ENCODE data around the gene PVRIG. TPM values are rescaled to one million over a fixed set of nuclear protein-coding genes. Genes with fewer than 3 reads are reported as not detected.
"Not testable (repeated sequence)": the region's sequence is repeated elsewhere in the genome, so short reads cannot be mapped to it uniquely, and the experiment has no call there.

The PVRIG gene
- total RNA-seq, 1 experiment from 2014 or later, result not detected

GRCh38 chr7:100259984-100260383 lies 40.2 kb downstream of the PVRIG start:
- not testable (repeated sequence) for H3K27me3 ChIP-seq, H3K4me3 ChIP-seq, H3K36me3 ChIP-seq, H3K9me3 ChIP-seq, DNase-seq

- H3K36me3 ChIP-seq, H3K4me3 ChIP-seq, H3K27me3 ChIP-seq, DNase-seq, H3K9me3 ChIP-seq: not testable (repeated sequence)
These were observed 43.1 kb downstream of the PVRIG start for GRCh38 chr7:100262896-100263295.

- not testable (repeated sequence) for H3K9me3 ChIP-seq, DNase-seq, H3K27me3 ChIP-seq, H3K36me3 ChIP-seq, H3K4me3 ChIP-seq
These were observed 44.5 kb downstream of the PVRIG start for GRCh38 chr7:100264223-100264622.

- not testable (repeated sequence) for DNase-seq
These were observed 45.0 kb downstream of the PVRIG start for GRCh38 chr7:100264669-100265165.

GRCh38 chr7:100265851-100266250 lies 46.1 kb downstream of the PVRIG start:
- not testable (repeated sequence) for H3K9me3 ChIP-seq, H3K4me3 ChIP-seq, DNase-seq, H3K27me3 ChIP-seq, H3K36me3 ChIP-seq

More at GRCh38 chr7:100264669-100265165, 45.0 kb downstream of the PVRIG start:
- not testable (repeated sequence) for H3K36me3 ChIP-seq, H3K4me3 ChIP-seq, H3K9me3 ChIP-seq, H3K27me3 ChIP-seq

GRCh38 chr7:100266576-100267354 lies 47.0 kb downstream of the PVRIG start:
- Histone ChIP-seq H3K36me3 (no peaks in the 10 kb centered on the region), H3K27me3 (no peaks in the 10 kb centered on the region), H3K4me3 (no peak overlapping the region), H3K9me3 (no peaks in the 10 kb centered on the region)
- no peak for DNase-seq

GRCh38 chr7:100267648-100268047 lies 47.9 kb downstream of the PVRIG start:
- DNase-seq, result no peak
- Histone ChIP-seq H3K9me3 (no peaks in the 10 kb centered on the region), H3K27me3 (no peaks in the 10 kb centered on the region), H3K4me3 (no peak overlapping the region), H3K36me3 (no peaks in the 10 kb centered on the region)

- not testable (repeated sequence) for H3K27me3 ChIP-seq, H3K4me3 ChIP-seq, H3K9me3 ChIP-seq, DNase-seq, H3K36me3 ChIP-seq
These were observed 49.1 kb downstream of the PVRIG start for GRCh38 chr7:100268882-100269281.

- not testable (repeated sequence) for H3K9me3 ChIP-seq, DNase-seq, H3K36me3 ChIP-seq, H3K4me3 ChIP-seq, H3K27me3 ChIP-seq
These were observed 49.7 kb downstream of the PVRIG start for GRCh38 chr7:100269306-100270045.

- not testable (repeated sequence) for H3K9me3 ChIP-seq, H3K27me3 ChIP-seq, H3K36me3 ChIP-seq, DNase-seq, H3K4me3 ChIP-seq
These were observed 50.5 kb downstream of the PVRIG start for GRCh38 chr7:100270046-100270918.

Other genes with a start within 250 kb of the PVRIG start
- gene AZGP1, start 243.9 kb upstream of the PVRIG start, total RNA-seq (2014; rRNA removed; shearing (Covaris generic); ENCODE audit: low replicate concordance), result not detected in 2 replicates
- 8.6 and 14.5 TPM in 2 replicates for gene ZKSCAN1, start 204.4 kb upstream of the PVRIG start, total RNA-seq (2014; rRNA removed; shearing (Covaris generic); ENCODE audit: low replicate concordance)
- gene ZSCAN21, start 170.2 kb upstream of the PVRIG start, total RNA-seq (2014; rRNA removed; shearing (Covaris generic); ENCODE audit: low replicate concordance), result 3.6 and 6.3 TPM in 2 replicates
- gene ZNF3, start 138.2 kb upstream of the PVRIG start, total RNA-seq (2014; rRNA removed; shearing (Covaris generic); ENCODE audit: low replicate concordance), result 11.0 and 39.4 TPM in 2 replicates
- 58.3 and 78.2 TPM in 2 replicates for gene COPS6, start 131.0 kb upstream of the PVRIG start, total RNA-seq (2014; rRNA removed; shearing (Covaris generic); ENCODE audit: low replicate concordance)
- 121 and 191 TPM in 2 replicates for gene MCM7, start 118.6 kb upstream of the PVRIG start, total RNA-seq (2014; rRNA removed; shearing (Covaris generic); ENCODE audit: low replicate concordance)
- 16.8 and 28.4 TPM in 2 replicates for gene AP4M1, start 118.3 kb upstream of the PVRIG start, total RNA-seq (2014; rRNA removed; shearing (Covaris generic); ENCODE audit: low replicate concordance)
- gene TAF6, start 100.6 kb upstream of the PVRIG start, total RNA-seq (2014; rRNA removed; shearing (Covaris generic); ENCODE audit: low replicate concordance), result 10.8 and 30.6 TPM in 2 replicates
- 11.4 and 26.6 TPM in 2 replicates for gene CNPY4, start 100.3 kb upstream of the PVRIG start, total RNA-seq (2014; rRNA removed; shearing (Covaris generic); ENCODE audit: low replicate concordance)
- 1.9 TPM in 1 of 2 replicates, not detected in the other for gene MBLAC1, start 93.0 kb upstream of the PVRIG start, total RNA-seq (2014; rRNA removed; shearing (Covaris generic); ENCODE audit: low replicate concordance)
- 54.8 and 74.5 TPM in 2 replicates for gene LAMTOR4, start 71.0 kb upstream of the PVRIG start, total RNA-seq (2014; rRNA removed; shearing (Covaris generic); ENCODE audit: low replicate concordance)
- gene TRAPPC14, start 61.2 kb upstream of the PVRIG start, total RNA-seq (2014; rRNA removed; shearing (Covaris generic); ENCODE audit: low replicate concordance), result 0.22 and 3.0 TPM in 2 replicates
- 0.44 TPM in 1 of 2 replicates, not detected in the other for gene GAL3ST4, start 51.3 kb upstream of the PVRIG start, total RNA-seq (2014; rRNA removed; shearing (Covaris generic); ENCODE audit: low replicate concordance)
- 0.33 TPM in 1 of 2 replicates, not detected in the other for gene GPC2, start 42.6 kb upstream of the PVRIG start, total RNA-seq (2014; rRNA removed; shearing (Covaris generic); ENCODE audit: low replicate concordance)
- gene STAG3, start 42.0 kb upstream of the PVRIG start, total RNA-seq (2014; rRNA removed; shearing (Covaris generic); ENCODE audit: low replicate concordance), result 0.13 TPM in 1 of 2 replicates, not detected in the other
- not detected in 2 replicates for gene SPDYE3, start 87.8 kb downstream of the PVRIG start, total RNA-seq (2014; rRNA removed; shearing (Covaris generic); ENCODE audit: low replicate concordance)
- 6.2 and 7.2 TPM in 2 replicates for gene PILRB, start 138.2 kb downstream of the PVRIG start, total RNA-seq (2014; rRNA removed; shearing (Covaris generic); ENCODE audit: low replicate concordance)
- gene PILRA, start 153.5 kb downstream of the PVRIG start, total RNA-seq (2014; rRNA removed; shearing (Covaris generic); ENCODE audit: low replicate concordance), result not detected in 2 replicates
- gene ZCWPW1, start 208.8 kb downstream of the PVRIG start, total RNA-seq (2014; rRNA removed; shearing (Covaris generic); ENCODE audit: low replicate concordance), result 5.1 and 6.8 TPM in 2 replicates
- 46.1 and 57.3 TPM in 2 replicates for gene MEPCE, start 209.9 kb downstream of the PVRIG start, total RNA-seq (2014; rRNA removed; shearing (Covaris generic); ENCODE audit: low replicate concordance)
- gene PPP1R35, start 216.5 kb downstream of the PVRIG start, total RNA-seq (2014; rRNA removed; shearing (Covaris generic); ENCODE audit: low replicate concordance), result 12.9 and 25.1 TPM in 2 replicates
- 0.56 TPM in 1 of 2 replicates, not detected in the other for gene SPACDR, start 244.3 kb downstream of the PVRIG start, total RNA-seq (2014; rRNA removed; shearing (Covaris generic); ENCODE audit: low replicate concordance)